ENCODE data around the gene SPECC1. TPM values are rescaled to one million over a fixed set of nuclear protein-coding genes. Genes with fewer than 3 reads are reported as not detected.

Gene SPECC1
- polyA plus RNA-seq, 3 donors, result 36.0 to 58.4 (median 50.5) TPM

GRCh38 chr17:20254541-20254940 lies 245.4 kb downstream of the SPECC1 start:
- no peak for TF ChIP-seq CTCF (IDR thresholded peaks at IDR 0.05)
- Histone ChIP-seq H3K27ac (ENCODE audit: low read depth in 1 of 2, low read length in 2 of 2) (peak overlapping the region in 1 of 2 donors; percentile 17), H3K36me3 (replicated peaks in 1 of 2; ENCODE audit: control insufficient read depth in 1 of 2, insufficient read depth in 2 of 2, low read length in 2 of 2) (peaks cover 84 to 99% of the 10 kb centered on the region in 2 donors), H3K79me2 (ENCODE audit: insufficient read depth, low read length) (no peaks in the 10 kb centered on the region), H3K4me1 (ENCODE audit: control insufficient read depth in 1 of 2, insufficient read depth in 2 of 2, low read length in 2 of 2) (no peaks in the 10 kb centered on the region), H3K4me2 (replicated peaks; ENCODE audit: extremely low read depth, low read length, poor library complexity, severe bottlenecking) (no peak overlapping the region), H4K20me1 (ENCODE audit: insufficient read depth, low read length) (no peaks in the 10 kb centered on the region), H3K4me3 (replicated peaks in 1 of 3; ENCODE audit: low read depth in 2 of 3, low read length in 3 of 3) (no peak overlapping the region), H3K27me3 (ENCODE audit: control insufficient read depth in 2 of 2, insufficient read depth in 2 of 2, low read length in 2 of 2) (no peaks in the 10 kb centered on the region), H3K9me3 (replicated peaks in 1 of 2; ENCODE audit: control insufficient read depth in 1 of 2, insufficient read depth in 1 of 2, low read length in 2 of 2) (no peaks in the 10 kb centered on the region), H3K9ac (ENCODE audit: insufficient read depth, low read length, poor library complexity, severe bottlenecking) (no peak overlapping the region), H2AFZ (ENCODE audit: insufficient read depth, low read depth, low read length, poor library complexity, severe bottlenecking) (no peak overlapping the region)
- H3K4me3 Mint-ChIP-seq, result no peak overlapping the region
- H3K27me3 Mint-ChIP-seq (ENCODE audit: low read depth in 3 of 3), result no peaks in the 10 kb centered on the region
- H3K27ac Mint-ChIP-seq, result peak overlapping the region in 2 of 7 donors; percentile 14 to 17
- H3K36me3 Mint-ChIP-seq, result peaks cover 70 to 89% of the 10 kb centered on the region in 2 donors
- no peak for DNase-seq
- intact Hi-C loops (cut with micrococcal nuclease), result loop anchor here in 1 of 2 donors (10.0 kb wide), 1 partner anchor 50 kb away; no protein-coding TSS in a partner anchor
- 100% methylated on average over 1 of the region's 2 CpGs for WGBS (ENCODE audit: insufficient coverage)
- H3K4me1 Mint-ChIP-seq, result no peaks in the 10 kb centered on the region
- H3K9me3 Mint-ChIP-seq, result peaks cover 0 to 5% (median 2%) of the 10 kb centered on the region in 7 donors

GRCh38 chr17:20256144-20256543 lies 247.0 kb downstream of the SPECC1 start:
- no peak for DNase-seq
- no peak overlapping the region for H3K27ac Mint-ChIP-seq

More at GRCh38 chr17:20256144-20256543, 247.0 kb downstream of the SPECC1 start:
- Mint-ChIP-seq H3K36me3 (peaks cover 82 to 94% of the 10 kb centered on the region in 2 donors), H3K4me1 (peaks cover 7% of the 10 kb centered on the region), H3K27me3 (ENCODE audit: low read depth in 3 of 3) (peaks cover 0 to 1% (median 0%) of the 10 kb centered on the region in 3 donors), H3K4me3 (no peak overlapping the region), H3K9me3 (peaks cover under 1 to 8% (median 3%) of the 10 kb centered on the region in 7 donors)
- Histone ChIP-seq H2AFZ (ENCODE audit: insufficient read depth, low read depth, low read length, poor library complexity, severe bottlenecking) (no peak overlapping the region), H3K9ac (ENCODE audit: insufficient read depth, low read length, poor library complexity, severe bottlenecking) (no peak overlapping the region), H3K36me3 (replicated peaks in 1 of 2; ENCODE audit: control insufficient read depth in 1 of 2, insufficient read depth in 2 of 2, low read length in 2 of 2) (peaks cover 86 to 100% of the 10 kb centered on the region in 2 donors), H4K20me1 (ENCODE audit: insufficient read depth, low read length) (no peaks in the 10 kb centered on the region), H3K4me3 (replicated peaks in 1 of 3; ENCODE audit: low read depth in 2 of 3, low read length in 3 of 3) (no peak overlapping the region), H3K27ac (ENCODE audit: low read depth in 1 of 2, low read length in 2 of 2) (no peak overlapping the region), H3K79me2 (ENCODE audit: insufficient read depth, low read length) (no peaks in the 10 kb centered on the region), H3K9me3 (replicated peaks in 1 of 2; ENCODE audit: control insufficient read depth in 1 of 2, insufficient read depth in 1 of 2, low read length in 2 of 2) (peaks cover 0 to 4% of the 10 kb centered on the region in 2 donors), H3K27me3 (ENCODE audit: control insufficient read depth in 2 of 2, insufficient read depth in 2 of 2, low read length in 2 of 2) (no peaks in the 10 kb centered on the region), H3K4me1 (ENCODE audit: control insufficient read depth in 1 of 2, insufficient read depth in 2 of 2, low read length in 2 of 2) (peaks cover 0 to 3% of the 10 kb centered on the region in 2 donors), H3K4me2 (replicated peaks; ENCODE audit: extremely low read depth, low read length, poor library complexity, severe bottlenecking) (no peak overlapping the region)
- intact Hi-C loops (cut with micrococcal nuclease), result loop anchor here in 1 of 2 donors (10.0 kb wide), 1 partner anchor 49 kb away; no protein-coding TSS in a partner anchor
- TF ChIP-seq CTCF (IDR thresholded peaks at IDR 0.05), result no peak
- 86% methylated on average over 2 of the region's 2 CpGs for WGBS (ENCODE audit: insufficient coverage)
